H1 (cell line): Measurements from ENCODE around the gene PCGF3. TPM values are rescaled to one million over a fixed set of nuclear protein-coding genes. Genes with fewer than 3 reads are reported as not detected.

ENCODE experiments used
- CHD7 ChIP-seq: fragments of 300-600 bp; sonication (generic); IDR thresholded peaks from 2 replicates; pipeline ENCODE4 v1.7.1; 2012; ENCODE audit warnings: low read length, moderate library complexity, mild to moderate bottlenecking, inconsistent platforms; ENCODE audit not compliant: insufficient replicate concordance
- E2F6 ChIP-seq: IDR thresholded peaks from 2 replicates; pipeline ENCODE4 v1.6.1; 2012; ENCODE audit warnings: inconsistent platforms
- GABPA ChIP-seq: IDR thresholded peaks from 2 replicates; pipeline ENCODE4 v1.6.1; 2011; ENCODE audit warnings: mild to moderate bottlenecking, low read length, moderate library complexity, borderline replicate concordance; ENCODE audit not compliant: insufficient read depth
- HDAC6 ChIP-seq: IDR thresholded peaks from one replicate; pipeline ENCODE4 v1.7.1; 2012; ENCODE audit warnings: low read depth, mild to moderate bottlenecking, inconsistent platforms, low read length, moderate library complexity
- POU5F1 ChIP-seq: IDR thresholded peaks from 2 replicates; pipeline ENCODE4 v1.6.1; 2011; ENCODE audit warnings: low read depth, mild to moderate bottlenecking, low read length, moderate library complexity
- SRF ChIP-seq: IDR thresholded peaks from 2 replicates; pipeline ENCODE4 v1.6.1; 2011; ENCODE audit warnings: mild to moderate bottlenecking, low read depth, low read length, moderate library complexity
- polyA plus RNA-seq, 7 experiments: library from polyadenylated mRNA; depleted of rRNA in 3 of 7; stranded (reverse) in 5 of 7; unstranded in 2 of 7; fragments of >200 nt in 5 of 7; fragments of 200-250 nt in 2 of 7; gene quantifications; 1 replicate in 5 of 7; 2 replicates in 1 of 7; 4 replicates in 1 of 7; pipeline versions ENCODE4 v1.2.1 to v1.2.3, GENCODE V29; 2011 to 2013; ENCODE audit warnings: missing spikeins in 2 of 7, mixed read lengths in 2 of 7
- total RNA-seq: library from RNA; stranded (reverse); fragmentation: NEBNext Ultra II Directional; extraction: Animal tissue kit (Norgen Biotek cat#: 25700); gene quantifications from 2 replicates; pipeline ENCODE4 v1.2.1, GENCODE V29; 2021

Gene PCGF3
- total and polyA plus RNA-seq, 2 of the 8 experiments (the other 6 are each of a cell fraction or from before 2014, with no cell fraction given): 52.7 to 52.9 TPM

- no peak for TF ChIP-seq CHD7
- no peak for TF ChIP-seq GABPA
- no peak for TF ChIP-seq E2F6
- no peak for TF ChIP-seq POU5F1
- no peak for TF ChIP-seq HDAC6
- no peak for TF ChIP-seq SRF
Measured at GRCh38 chr4:773214-773613, 67.6 kb downstream of the PCGF3 start (continued).
